ENCODE data around the gene FRAT1.

FRAT1 gene

DNA sequence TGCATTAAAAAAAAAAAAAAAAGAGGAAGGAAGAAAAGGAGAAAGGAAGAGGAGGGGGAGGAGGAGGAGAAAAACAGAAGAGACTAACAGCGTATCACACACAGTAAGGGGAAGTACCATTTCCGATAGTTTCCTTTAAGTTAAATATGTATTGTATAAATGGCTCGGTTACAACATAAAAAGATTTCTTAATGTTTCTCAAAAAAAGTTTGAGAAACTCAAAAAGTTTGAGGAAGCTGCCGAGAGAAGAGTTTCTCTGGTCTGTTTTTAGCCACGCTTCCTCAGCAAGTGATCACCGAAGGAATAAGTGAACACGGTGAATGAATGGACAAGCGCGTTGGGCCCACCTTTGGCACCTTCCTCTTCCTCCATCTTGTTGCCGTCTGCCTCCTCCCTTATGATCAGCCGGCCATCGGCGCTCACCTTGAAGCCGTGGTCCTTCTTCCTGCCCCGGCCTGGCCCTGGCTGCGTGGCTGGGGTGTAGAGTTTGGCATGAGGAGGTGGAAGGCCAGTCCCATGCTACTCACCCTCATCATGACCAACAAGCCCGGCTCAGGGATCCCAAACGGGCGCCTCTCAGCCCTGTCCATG, 46.8 kb downstream of the FRAT1 start:
- no peak for DNase-seq (ENCODE audit: low read depth)

GRCh38 chr10:97366572-97366971, 47.5 kb downstream of the FRAT1 start:
- no peak for DNase-seq (ENCODE audit: low read depth)

DNA sequence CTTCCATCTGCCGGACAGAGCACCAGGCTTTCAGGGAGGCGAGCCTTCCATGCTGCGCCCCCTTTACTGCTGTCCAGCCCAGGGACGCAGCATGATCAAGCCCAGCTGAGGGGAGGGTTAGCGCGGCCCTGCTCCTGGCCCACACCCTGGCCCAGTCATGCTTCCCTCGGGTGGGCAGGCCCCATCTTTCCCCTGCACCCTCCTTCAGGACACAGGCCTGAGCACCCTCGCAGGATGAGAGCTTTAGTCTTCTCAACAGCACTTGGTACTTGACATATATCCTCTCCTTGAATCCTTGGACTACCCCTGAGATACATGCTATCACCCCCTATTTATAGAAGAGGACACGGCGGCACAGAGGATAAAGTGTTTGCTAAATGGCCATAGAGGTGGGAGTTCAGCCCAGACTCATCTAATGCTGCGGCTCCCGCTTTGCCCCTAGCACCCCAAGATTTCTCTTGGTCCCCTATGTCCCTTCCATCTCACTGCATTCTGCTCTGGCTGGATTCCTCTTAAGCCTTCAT, 48.1 kb downstream of the FRAT1 start:
- DNase-seq (ENCODE audit: low read depth) = no peak

All from fibroblast of the conjunctiva (primary cell).